Measurements from ENCODE around the gene BPIFB2.

BPIFB2 gene

GRCh38 chr20:33070111-33071053, 62.9 kb downstream of the BPIFB2 start:
- TF ChIP-seq CTCF (IDR thresholded peaks at IDR 0.05; ENCODE audit: low read depth, low read length, missing control alignments): no peak
- no peak for DNase-seq (ENCODE audit: low read depth)
- no peak overlapping the region for H3K4me3 ChIP-seq (ENCODE audit: low read depth, low read length)
- in situ Hi-C loops (cut with HindIII; ENCODE audit: low sequenced_read_pairs): no loop called here

- no peak for DNase-seq (ENCODE audit: low read depth)
- in situ Hi-C loops (cut with HindIII; ENCODE audit: low sequenced_read_pairs): no loop called here
- H3K4me3 ChIP-seq (ENCODE audit: low read depth, low read length): no peak overlapping the region
- no peak for TF ChIP-seq CTCF (IDR thresholded peaks at IDR 0.05; ENCODE audit: low read depth, low read length, missing control alignments)
Measured at GRCh38 chr20:33071198-33071597, 63.7 kb downstream of the BPIFB2 start.

GRCh38 chr20:33072362-33072761, 64.9 kb downstream of the BPIFB2 start:
- no peak overlapping the region for H3K4me3 ChIP-seq (ENCODE audit: low read depth, low read length)
- no peak for DNase-seq (ENCODE audit: low read depth)
- TF ChIP-seq CTCF (IDR thresholded peaks at IDR 0.05; ENCODE audit: low read depth, low read length, missing control alignments): no peak
- in situ Hi-C loops (cut with HindIII; ENCODE audit: low sequenced_read_pairs): no loop called here

GRCh38 chr20:33072813-33073212, 65.3 kb downstream of the BPIFB2 start:
- in situ Hi-C loops (cut with HindIII; ENCODE audit: low sequenced_read_pairs): no loop called here
- no peak for TF ChIP-seq CTCF (IDR thresholded peaks at IDR 0.05; ENCODE audit: low read depth, low read length, missing control alignments)

More at GRCh38 chr20:33072813-33073212, 65.3 kb downstream of the BPIFB2 start:
- no peak for DNase-seq (ENCODE audit: low read depth)
- H3K4me3 ChIP-seq (ENCODE audit: low read depth, low read length): no peak overlapping the region
